ENCODE results near the gene DUSP14.

The DUSP14 gene

DNA sequence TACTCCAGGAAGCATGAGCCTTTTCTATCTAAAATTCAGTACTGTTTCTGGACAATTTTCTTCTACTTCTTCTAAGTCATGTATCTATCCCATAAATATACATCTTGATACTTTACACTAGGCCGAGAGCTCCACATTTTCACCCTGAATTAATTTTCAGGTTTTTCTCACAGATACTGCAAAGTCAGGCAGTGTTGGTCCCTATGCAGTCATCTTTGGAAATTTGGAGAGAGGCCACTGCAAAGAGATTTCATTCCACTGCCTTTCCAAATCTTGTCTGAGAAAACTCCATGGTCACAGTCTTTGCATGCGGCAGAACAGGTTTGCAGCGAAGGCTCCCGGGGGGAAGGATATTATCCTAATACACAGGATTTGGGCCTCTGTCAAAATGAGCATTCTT lies 28.2 kb downstream of the DUSP14 start:
- DNase-seq (ENCODE audit: low read depth) = no peak

DNA sequence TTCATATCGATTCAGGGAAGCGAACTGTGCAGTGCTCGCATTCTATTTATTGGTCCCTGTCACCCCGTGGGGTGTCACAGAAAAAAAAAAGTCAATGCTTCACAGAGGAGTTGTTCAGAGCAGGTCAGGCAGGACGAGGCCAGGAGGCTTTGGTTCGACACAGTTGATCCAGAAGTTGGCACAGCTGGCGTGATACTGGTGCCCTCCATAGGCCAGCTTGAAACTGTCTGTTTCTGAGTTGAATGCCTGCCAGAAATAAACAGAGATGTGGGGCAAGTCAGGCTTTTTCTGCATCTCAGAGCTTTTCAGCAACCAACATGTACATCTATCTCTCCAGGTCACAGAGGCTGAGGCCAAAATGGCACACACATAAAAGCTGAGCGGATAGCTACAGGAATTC lies 29.1 kb downstream of the DUSP14 start:
- DNase-seq (ENCODE audit: low read depth) = no peak

DNA sequence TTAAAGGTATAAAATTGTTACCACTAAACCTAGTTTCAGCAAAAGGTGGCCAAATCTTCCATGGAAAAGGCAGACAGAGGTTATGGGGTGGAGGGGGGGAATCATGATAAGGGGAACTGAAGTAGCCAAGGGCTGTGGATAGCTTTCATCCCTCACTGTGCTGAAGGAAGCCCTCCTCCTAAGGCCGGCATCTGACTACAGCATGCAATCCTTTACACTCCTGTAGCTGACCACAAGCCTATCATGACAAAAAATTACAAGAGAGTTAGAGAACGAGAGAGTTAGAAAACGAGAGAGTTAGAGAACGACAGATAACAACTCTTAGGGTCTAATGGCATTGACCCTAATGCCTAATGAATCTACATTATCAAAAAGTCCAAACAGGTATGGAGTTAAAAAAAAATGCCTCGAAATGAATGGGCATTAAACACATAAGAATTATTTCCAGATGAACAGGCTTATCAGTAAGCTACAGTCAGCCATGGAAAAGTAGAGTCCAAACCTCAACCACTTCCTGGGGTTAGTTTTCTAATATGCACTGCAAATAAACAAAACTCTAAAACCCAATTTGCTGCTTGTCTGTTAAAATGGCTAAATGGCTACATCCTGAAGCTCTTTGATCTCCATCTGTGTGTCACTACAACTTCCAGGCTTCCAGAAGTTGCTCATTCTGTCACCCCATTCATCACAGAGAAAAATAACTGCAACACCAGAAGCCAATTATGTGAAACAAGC lies 29.7 kb downstream of the DUSP14 start:
- DNase-seq (ENCODE audit: low read depth) = no peak

DNA sequence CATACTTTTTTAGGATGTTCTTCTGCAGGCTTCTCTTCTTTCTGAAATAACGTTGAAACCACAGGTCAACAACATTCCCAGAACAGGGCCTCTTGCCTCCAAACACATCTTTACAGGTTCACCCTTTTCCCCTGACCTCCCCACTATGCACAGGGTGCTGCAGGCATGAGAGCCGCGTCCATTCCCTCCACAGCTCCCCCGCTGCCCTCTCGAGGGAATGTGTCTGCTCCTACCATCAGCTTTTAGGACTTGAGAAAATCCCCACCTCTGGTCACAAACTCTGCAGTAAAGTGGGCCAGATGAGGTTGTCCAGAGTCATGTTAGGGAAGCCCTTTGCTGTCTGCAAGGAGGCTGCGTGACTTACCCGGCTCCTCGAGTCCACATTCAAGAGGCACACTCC lies 30.5 kb downstream of the DUSP14 start:
- no peak for DNase-seq (ENCODE audit: low read depth)

DNA sequence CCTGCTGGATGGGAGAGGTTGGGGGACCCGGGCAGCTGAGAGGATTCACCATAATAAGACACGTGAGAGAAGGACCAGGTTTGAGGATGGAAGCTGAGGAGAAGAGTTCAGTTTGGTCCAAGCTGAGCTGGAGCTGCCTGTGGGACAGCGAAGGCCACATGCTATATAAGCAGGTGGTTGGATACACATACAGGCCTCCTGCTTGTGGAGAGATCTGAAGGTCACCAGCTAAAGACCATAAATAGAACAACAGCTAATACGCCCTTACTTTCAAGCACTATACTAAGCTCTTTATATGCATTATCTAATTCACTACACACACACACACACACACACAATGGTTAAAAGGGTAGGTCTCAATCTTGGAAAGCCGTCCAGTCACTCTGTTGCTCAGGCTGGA lies 32.1 kb downstream of the DUSP14 start:
- no peak for DNase-seq (ENCODE audit: low read depth)

DNA sequence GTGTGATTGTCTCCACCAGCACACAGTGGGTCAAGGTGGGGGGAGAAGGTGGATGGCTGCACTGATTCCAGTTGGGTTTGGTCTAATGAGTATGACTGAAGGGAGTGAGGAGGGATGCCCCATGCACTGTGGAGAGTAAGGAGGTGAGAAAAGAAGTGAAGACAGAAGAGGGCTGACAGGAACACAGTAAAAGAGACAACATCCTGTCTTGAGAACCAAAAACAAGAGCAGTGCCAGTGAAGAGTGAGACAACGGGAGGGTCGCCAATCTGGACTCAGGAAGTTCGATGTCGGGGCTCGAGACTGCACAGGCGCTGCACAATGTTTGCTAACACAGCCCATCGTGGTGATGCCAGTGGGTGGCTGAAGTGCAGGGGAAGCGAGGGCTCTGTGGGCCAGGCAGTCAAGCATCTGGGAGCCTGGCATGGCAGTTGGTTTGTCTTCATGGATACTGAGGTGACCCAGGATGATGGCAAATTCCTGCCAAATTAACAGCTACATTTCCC lies 34.1 kb downstream of the DUSP14 start:
- DNase-seq (ENCODE audit: low read depth) = no peak

DNA sequence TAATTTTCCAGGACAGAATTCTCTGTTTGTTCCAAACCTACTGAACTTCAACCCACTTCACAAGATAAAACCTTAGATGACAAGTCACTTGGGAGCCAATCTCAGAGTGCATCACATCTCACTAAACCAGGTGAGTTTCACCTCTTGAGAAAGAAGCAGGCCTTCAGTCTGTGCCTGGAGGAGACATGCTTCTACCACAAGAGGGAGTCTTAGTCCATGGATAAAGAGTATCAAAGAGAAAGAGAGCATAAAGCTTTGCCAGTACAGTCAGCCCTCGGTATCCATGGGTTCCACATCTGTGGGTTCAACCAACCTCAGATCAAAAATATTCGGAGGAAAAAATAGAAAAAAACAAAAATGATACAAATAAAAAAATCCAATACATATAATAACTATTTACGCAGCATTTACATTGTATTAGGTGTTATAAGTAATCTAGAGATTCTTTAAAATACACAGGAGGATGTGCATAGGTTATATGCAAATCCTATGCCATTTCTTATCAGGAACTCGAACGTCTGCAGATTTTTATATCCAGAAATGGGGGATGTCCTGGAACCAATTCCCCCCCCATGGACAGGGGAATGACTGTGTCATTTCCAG lies 37.7 kb downstream of the DUSP14 start:
- no peak for DNase-seq (ENCODE audit: low read depth)

DNA sequence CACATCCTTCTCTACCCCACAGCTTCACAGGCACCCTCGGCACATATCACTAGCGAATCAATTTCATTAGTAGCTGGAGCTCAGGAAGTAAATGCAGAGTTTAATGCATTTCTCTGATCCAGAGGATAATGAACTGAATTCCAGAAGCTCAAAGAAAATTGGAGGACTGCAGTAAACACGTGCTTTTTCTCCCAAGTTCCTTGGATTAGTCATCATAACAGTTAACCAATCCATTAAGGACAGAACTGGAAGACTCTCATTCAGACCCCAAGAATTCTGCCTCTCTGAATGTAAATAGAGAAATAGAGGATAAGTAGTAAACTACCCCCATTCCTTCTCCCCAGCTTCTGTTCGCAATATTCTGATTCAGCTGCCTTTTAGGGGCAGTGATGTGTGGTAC lies 40.7 kb downstream of the DUSP14 start:
- no peak for DNase-seq (ENCODE audit: low read depth)

DNA sequence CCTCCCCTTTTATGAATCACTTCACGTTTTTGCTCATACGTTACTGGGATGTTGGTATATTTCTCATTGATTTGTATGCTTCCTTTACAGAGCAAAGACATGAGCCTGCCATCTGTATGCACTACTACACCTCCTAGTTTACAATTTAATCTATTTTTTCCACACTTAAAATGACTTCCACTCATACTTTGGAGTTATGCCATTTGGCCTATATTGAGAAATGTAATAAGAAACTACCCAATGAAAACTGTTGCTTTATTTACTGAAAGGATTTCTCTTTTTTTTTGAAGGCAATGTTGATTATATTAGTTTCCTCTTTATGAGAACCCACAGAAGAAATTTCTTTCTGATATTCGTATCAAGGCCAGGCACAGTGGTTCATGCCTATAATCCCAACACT lies 43.1 kb downstream of the DUSP14 start:
- no peak for DNase-seq (ENCODE audit: low read depth)

DNA sequence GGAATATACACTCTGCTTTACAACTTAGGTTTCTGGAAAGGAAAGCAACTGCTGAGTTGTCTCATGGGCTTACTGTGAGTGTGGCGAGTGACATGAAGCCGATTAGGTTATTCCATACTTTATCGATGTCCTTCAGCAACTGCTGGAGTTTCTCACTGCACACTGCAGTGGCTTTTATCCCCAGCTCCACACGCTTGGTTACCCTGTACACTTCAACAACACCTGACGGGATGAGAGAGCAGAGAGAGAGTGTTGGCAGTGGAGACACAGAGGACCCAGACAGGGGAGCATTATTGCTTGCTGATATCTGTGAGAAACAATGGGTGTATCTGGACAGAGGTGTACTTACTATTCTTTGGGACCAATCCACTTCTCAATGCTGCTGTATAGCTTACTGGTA lies 46.2 kb downstream of the DUSP14 start:
- no peak for DNase-seq (ENCODE audit: low read depth)

DNA sequence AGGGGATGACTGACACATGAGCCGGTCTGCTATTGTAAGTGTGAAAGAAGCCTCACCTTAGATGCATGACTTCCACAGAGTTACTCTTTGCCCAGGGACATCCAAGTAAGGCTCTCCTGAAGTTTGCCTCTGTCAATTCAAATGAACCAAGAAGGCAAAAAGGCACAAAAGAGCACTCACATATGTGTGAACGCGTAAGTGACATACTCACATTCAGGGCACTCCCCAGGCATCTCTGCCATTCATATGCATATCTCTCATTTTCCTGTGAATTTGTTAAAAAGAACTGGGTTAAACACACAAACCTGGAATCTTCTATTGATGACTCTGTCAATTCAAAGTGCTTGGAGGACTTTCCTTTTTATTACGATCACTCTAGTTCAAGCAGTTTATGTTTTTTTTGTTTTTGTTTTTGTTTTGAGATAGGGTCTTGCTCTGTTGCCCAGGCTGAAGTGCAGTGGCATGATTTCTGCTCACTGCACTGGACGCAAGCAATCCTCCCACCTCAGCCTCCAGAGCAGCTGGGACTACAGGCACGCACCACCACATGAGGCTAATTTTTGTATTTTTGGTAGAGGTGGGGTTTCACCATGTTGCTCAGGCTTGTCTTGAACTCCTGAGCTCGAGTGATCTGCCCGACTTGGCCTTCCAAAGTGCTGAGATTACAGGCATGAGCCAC lies 49.4 kb downstream of the DUSP14 start:
- no peak for DNase-seq (ENCODE audit: low read depth)

DNA sequence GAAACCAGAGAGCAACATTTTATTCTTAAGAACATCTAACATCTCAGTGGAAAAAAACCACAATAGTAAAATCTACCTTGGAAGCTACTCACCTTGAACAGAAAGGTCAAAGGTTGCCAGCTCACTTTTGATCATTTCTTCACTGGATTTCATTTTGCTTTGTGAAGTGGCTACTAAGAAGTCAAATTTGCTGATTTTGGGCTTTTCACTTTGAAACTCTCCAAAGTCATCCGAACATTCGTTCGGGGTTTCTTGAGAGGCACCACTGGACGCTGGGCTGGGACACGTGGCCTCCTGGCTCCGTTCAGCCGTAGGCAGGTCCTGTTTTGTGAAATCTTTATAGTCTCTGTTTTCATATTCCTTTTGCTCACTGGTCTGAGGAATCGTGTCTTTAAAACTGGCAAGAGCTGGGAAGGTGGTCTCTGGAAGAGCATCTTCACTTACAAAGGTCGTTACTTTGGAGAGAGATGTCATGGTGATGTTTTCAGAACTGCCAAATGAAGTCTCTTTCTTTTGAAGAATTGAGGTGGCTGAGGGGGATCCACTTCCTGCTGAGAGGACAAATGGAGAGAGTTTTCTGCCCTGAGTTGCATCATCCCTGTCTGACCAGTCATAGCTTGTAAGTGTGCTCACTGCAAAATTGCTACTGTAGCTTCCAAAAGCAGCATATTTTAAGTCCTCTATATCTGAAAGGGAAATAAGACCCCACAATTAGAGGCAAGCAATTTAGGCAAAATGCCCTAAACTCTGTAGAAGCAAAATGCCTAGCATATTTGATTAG lies 52.4 kb downstream of the DUSP14 start:
- DNase-seq (ENCODE audit: low read depth) = peak; percentile 36

DNA sequence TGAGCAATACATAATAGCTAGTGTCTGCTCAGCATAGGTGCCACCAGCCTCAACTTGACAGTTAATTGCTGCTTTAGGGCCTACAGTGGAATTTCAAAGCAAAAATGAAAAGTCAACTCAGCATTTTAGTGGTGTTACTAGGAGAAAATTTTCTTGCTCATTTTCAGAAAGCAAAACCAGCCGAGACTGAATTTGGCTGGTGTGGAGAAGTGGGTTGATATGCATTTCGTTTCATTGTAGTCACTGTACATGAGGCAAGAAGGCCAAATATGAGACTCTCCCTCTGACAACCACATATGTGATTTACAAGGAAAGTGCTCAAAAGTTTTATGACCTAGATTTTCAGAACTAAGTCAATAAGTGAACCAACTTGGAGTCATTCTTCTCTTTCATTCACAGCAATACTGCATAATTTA lies 54.0 kb downstream of the DUSP14 start:
- no peak for DNase-seq (ENCODE audit: low read depth)

DNA sequence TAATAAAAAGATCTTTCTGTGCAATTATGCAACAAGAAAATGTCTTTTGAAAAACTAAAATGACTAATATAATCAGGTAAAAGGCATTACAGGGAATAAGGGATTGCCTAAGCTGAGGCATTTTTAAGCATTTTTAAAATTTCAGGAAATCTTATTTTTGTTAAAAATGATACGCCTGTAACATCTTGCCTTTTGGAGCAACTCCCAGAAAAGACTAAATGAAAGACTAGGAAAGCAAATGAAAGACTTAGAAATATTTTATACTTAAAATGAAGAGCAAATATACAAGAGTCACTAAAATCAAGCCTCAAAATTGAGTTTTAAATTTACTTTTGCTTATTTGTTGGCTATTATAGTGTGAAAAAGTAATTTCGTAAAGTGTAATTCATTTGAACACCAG lies 55.8 kb downstream of the DUSP14 start:
- DNase-seq (ENCODE audit: low read depth) = no peak

DNA sequence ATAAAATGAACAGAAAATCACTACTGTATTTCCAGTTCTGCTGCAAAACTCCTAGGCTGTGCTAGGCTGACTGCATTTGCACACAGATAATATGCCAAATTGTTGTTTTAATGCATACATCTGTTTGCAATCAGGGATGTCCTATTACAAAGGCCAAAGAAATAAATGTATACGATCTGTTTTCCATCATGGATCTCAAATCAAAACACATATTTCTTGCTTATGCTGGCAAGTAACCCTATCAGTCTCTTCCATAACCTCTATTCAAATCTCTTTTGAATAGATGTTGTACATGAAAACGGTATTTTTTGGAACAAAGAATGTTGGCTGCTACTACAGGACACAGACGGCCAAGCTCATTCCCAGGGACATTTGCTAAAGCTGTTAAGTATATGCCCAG lies 56.6 kb downstream of the DUSP14 start:
- no peak for DNase-seq (ENCODE audit: low read depth)

DNA sequence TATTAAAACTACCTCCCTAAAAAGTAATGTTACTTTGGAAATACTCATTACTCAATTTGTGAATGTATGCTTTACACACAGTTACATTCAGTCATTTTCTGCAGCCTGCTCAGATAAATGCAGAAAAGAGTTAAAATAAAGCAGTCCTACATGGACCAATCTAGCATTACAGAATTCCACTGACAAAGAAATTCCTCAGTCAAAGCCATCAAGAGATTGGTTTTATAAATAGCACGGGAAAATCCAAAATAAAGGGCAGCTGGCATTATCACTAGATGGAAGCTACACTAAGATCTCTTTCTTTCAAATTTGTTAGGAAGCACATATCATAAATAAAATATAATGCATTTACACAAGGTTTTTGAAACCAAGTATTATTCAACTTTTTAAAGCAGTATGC lies 58.3 kb downstream of the DUSP14 start:
- DNase-seq (ENCODE audit: low read depth) = no peak

DNA sequence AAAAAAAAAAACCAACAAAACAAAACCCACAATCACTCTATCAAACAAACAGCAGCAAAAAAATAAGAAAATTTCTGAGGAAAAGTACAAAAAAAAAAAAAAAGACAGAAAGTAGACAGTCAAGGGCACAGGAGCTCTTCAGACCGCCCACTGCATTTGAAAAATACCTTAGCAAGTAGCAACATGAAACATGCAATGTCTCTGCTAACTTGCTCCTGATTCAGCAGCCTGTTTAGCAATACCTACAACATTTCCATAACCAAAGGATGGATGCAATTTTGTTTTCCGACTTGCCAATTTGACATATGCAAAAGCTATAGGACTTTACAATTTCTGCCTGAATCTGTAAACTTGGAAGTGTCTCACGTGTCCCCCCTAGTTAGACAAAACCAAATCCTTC lies 62.1 kb downstream of the DUSP14 start:
- DNase-seq (ENCODE audit: low read depth) = no peak

DNA sequence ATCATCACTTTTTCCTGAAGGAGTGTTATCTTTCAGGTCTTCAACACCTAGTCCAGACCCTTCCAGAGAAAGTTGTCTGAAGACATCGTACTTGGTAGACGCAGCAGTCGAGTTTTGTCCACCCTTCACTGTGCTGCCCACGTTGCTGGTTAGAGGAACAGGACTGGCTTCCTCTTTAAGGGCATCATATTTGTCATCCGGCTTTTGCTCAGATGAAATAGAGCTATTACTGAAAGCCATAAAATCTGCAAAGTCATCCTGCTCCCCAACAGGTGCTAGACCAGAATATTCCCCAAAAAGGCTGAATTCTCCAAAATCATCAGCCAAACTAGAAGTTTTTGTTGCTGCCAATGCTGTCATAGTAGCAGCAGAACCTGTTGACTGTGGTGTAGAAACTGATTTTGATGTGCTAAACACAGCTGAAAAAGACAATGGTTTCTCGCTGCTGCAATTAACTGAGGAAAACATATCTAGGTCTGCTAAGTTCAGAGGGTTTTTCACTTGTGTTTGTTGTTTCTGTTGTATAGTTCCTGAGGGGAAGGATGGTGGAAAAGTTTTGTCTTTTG lies 63.8 kb downstream of the DUSP14 start:
- no peak for DNase-seq (ENCODE audit: low read depth)

DNA sequence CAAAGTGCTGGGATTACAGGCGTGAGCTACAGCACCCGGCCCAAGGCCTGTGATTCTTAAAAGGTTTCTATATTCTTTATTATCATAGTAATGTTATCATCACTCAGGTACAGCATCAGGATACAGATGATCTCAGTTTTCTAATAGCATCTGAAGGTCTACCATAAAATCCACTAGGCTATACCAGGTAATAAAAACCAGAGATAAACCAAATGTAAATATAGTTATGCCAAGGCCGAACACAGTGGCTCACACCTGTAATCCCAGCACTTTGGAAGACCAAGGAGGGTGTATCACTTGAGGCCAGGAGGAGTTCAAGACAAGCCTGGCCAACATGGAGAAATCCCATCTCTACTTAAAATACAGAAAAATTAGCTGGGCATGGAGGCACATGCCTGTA lies 65.7 kb downstream of the DUSP14 start:
- no peak for DNase-seq (ENCODE audit: low read depth)

DNA sequence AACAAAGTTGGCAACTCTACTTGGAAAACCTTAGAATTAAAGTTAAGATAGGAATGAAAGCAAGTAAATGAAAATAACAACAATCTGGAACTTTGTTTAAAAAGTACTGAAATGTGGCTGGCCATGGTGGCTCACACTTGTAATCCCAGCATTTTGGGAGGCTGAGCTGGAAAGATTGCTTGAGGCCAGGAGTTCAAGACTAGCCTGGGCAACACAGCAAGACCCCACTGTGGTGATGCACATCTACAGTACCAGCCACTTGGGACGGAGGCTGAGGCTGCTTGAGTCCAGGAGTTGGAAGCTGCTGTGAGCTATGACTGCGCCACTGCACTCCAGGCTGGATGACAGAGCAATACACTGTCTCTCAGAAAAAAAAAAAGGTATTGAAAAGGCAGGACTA lies 67.8 kb downstream of the DUSP14 start:
- no peak for DNase-seq (ENCODE audit: low read depth)

DNA sequence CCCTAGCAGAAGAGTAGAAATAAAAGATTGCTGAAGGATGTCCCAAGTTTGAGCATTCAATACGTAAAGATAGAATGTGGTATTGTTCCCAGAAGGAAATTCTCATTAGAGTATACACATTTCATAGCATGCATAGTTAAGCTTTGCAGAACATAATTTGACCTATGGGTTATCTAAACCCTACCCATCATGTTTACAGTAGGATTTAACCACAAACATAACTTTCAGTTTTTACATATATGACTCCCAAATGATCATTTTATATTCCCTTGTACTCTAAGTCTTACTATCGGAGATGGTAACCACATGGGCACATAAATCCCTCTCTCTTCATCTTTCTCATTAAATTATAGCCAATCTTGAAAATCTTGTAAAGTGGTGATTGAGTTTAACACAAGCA lies 68.6 kb downstream of the DUSP14 start:
- no peak for DNase-seq (ENCODE audit: low read depth)

DNA sequence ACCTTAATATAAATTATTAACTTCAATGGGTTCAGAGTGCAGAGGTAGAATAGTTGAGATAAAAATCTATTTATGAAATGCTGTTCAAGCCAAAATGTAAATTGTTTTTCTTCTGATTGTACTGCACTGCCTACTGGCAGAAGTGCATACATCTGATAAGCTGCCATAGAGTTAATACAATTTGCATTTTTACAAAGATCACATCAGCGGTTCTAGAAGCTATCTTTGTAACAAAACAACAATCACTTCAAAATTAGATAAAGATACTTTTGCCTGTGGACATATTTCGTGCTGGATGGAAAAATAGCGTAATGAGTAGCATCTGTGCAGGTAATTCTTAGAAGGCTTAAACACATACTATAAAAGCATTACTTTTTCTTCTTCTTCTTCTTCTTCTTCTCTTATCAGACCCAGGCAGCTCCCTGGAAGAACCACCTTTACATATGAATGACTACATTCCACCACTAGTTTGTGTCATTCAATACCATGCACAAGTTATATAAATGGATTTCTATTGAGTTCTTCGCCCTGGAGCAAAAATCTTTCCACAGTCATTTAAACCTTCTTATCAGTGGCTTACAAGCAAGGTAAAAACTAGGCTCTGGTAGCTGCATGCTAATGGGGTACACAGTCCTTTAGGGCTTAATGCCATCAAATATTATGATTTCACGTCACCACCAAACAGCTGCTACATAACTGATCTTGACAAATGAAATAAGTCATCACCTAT lies 72.5 kb downstream of the DUSP14 start:
- no peak for DNase-seq (ENCODE audit: low read depth)
